ENCODE measurements around the gene BPIFB6. TPM values are rescaled to one million over a fixed set of nuclear protein-coding genes. Genes with fewer than 3 reads are reported as not detected.
A peak's percentile ranks its signal among the peaks of the same experiment; 100 is the strongest.

BPIFB6 gene
- polyA plus RNA-seq, 6 donors from 2014 or later, result not detected

DNA sequence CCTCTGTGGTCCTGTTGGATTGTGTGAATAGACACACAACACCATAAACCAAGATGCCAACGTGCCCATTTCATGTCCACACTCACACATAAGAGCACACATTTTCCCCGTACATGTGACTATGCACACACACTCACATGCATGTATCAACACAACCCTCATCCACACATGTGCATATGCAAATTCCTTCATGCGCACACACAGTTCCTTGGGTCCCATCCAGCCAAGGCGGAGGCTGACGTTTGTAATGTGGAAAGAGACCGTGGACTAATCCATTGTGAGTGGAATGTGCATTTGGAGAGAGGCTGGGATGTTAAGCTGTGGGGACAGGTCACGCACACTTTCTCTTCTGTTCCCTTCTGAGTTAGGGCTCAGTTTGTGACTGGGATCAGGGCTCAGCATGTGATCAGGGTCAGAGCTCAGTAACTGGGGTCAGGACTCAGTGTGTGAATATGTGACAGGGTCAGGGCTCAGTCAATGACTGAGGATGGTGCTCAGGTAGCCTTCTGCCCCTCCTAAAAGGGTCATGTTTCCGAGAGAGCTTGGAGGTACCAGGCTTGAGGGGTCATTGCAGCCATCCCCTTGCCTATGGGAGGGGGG, 24.6 kb upstream of the BPIFB6 start:
- no peak overlapping the region for H3K27ac Mint-ChIP-seq
- H3K27me3 Mint-ChIP-seq, result no peaks in the 10 kb centered on the region
- DNase-seq (no peak), ATAC-seq (ENCODE audit: low read depth in 2 of 2) (no peak)
- H3K9me3 Mint-ChIP-seq, result peaks cover 2 to 11% (median 3%) of the 10 kb centered on the region in 7 donors
- H3K4me3 Mint-ChIP-seq, result no peak overlapping the region
- H3K4me1 Mint-ChIP-seq, result no peaks in the 10 kb centered on the region
- peaks cover 4 to 9% of the 10 kb centered on the region in 2 donors for H3K36me3 Mint-ChIP-seq

DNA sequence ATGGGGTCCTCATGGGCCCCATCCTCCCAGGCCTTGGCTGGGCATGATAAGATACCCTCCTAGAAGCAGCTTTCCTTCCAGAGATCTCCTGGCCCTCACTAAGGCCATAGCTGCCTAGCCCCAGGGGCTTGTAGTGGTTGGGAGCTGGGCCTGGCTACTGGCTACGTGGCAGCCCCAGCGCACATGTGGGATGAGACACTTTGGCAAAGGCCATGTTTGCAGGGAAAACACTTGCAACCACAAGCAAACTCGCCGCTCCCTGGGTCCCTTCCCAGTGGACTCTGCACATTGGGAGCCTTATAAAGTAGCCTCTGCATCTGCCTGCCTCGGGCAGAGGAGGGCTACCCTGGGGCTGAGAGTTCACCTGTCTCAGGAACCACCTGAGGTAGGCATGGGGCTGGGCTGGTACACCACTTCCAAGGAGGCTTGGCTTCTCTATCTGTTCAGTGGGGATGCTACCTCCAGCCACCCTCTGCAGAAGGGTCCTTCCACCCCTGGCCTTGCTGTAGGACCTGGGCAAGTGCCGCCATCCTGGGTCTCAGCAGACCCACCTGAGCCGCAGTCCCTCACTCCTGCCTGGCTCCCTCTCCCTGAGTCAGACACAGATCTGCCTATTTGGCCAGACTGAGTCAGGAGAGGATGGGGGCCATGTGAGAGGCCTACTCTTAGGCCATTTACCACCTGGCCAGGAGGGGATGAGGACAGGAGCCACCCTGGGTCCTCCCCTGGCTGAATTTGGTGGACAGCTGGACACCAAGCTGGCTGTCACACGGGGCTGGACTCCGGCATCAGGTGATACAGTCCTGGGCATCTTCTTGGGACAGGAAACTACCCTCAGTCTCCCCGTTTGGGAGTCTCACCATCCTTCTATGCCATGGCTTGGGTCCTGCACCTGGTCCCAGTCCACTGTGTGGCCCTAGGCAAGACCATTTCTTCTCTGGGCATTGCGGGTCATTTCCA, 23.8 kb upstream of the BPIFB6 start, which contains the start of gene BPIFB2:
BPIFB2 (plus strand) TSS at position 329 of the 960 bp plus-strand sequence. CDS start 871 bp downstream, outside the sequence.
- DNase-seq, result no peak
- Mint-ChIP-seq H3K4me3 (no peak within 1 kb of the TSS), H3K27ac (peak within 1 kb of the TSS in 1 of 6 donors; percentile 53), H3K4me1 (no peaks in the 10 kb centered on the region), H3K9me3 (peaks cover 2 to 11% (median 3%) of the 10 kb centered on the region in 7 donors), H3K27me3 (no peaks in the 10 kb centered on the region), H3K36me3 (peaks cover 4 to 9% of the 10 kb centered on the region in 2 donors)
- no peak for ATAC-seq (ENCODE audit: low read depth in 2 of 2)

GRCh38 chr20:33008336-33009213, 22.9 kb upstream of the BPIFB6 start:
- Mint-ChIP-seq H3K9me3 (peaks cover 2 to 11% (median 3%) of the 10 kb centered on the region in 7 donors), H3K4me3 (no peak overlapping the region), H3K27me3 (peaks cover 0 to 2% (median 0%) of the 10 kb centered on the region in 3 donors), H3K36me3 (peaks cover 4 to 9% of the 10 kb centered on the region in 2 donors), H3K4me1 (no peaks in the 10 kb centered on the region), H3K27ac (peak overlapping the region in 2 of 6 donors; percentile 58 to 77)
- DNase-seq, result no peak
- no peak for ATAC-seq (ENCODE audit: low read depth in 2 of 2)

- peaks cover 0 to 11% (median 3%) of the 10 kb centered on the region in 7 donors for H3K9me3 Mint-ChIP-seq
- peaks cover 0 to 4% (median 0%) of the 10 kb centered on the region in 3 donors for H3K27me3 Mint-ChIP-seq
- DNase-seq (no peak), ATAC-seq (ENCODE audit: low read depth in 2 of 2) (peak in 1 of 2 donors; percentile 32)
- H3K4me3 Mint-ChIP-seq, result no peak overlapping the region
- peaks cover 4 to 9% of the 10 kb centered on the region in 2 donors for H3K36me3 Mint-ChIP-seq
- H3K27ac Mint-ChIP-seq, result peak overlapping the region in 3 of 6 donors; percentile 58 to 77 (median 68)
- no peaks in the 10 kb centered on the region for H3K4me1 Mint-ChIP-seq
Measured at GRCh38 chr20:33009214-33010132, 22.0 kb upstream of the BPIFB6 start.

GRCh38 chr20:33010133-33010504, 21.3 kb upstream of the BPIFB6 start:
- no peak for ATAC-seq (ENCODE audit: low read depth in 2 of 2)

DNA sequence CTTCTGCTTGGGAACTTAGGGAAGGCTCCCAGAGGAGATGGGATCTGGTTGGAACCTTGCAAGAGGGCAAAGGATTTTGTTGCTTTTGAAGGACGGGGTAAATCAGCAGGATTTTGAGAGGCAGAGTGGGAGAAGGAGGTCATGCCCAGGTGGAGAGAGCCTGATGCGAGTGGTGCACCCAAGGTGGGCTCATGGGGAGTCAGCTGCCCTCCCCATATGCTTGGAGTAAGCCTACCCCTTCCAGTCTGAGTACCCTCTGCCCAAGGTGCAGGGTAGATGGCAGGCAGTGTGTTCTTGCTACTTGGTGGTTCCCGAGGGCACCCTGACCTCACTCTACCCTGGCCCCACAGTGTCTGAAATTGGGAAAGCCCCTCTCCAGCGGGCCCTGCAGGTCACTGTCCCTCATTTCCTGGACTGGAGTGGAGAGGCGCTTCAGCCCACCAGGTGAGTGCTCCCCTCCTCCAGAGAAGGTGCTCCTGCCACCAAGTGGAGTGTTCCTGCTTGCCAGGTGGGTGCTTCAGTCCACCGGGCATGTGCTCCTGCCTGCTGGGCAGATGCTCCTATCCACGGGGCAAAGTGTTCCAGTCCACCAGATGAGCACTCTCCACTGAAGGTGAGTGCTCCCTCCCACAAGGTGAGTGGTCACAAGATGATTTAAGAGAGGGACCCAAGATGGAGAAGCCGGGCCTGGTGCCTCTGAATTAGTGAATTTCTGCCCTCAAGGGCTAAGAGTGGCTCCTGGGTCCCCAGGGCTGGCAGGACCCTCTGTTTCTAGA, 20.6 kb upstream of the BPIFB6 start:
- Mint-ChIP-seq H3K4me3 (no peak overlapping the region), H3K9me3 (no peaks in the 10 kb centered on the region), H3K27ac (peak overlapping the region in 1 of 6 donors; percentile 56), H3K4me1 (peaks cover 0 to 2% (median 0%) of the 10 kb centered on the region in 3 donors), H3K36me3 (no peaks in the 10 kb centered on the region), H3K27me3 (peaks cover 0 to 4% (median 0%) of the 10 kb centered on the region in 3 donors)
- ATAC-seq (ENCODE audit: low read depth in 2 of 2) (no peak), DNase-seq (no peak)

More at GRCh38 chr20:33010133-33010504, 21.3 kb upstream of the BPIFB6 start:
- peaks cover 0 to 6% (median 3%) of the 10 kb centered on the region in 7 donors for H3K9me3 Mint-ChIP-seq
- no peak overlapping the region for H3K4me3 Mint-ChIP-seq
- no peak for DNase-seq
- H3K4me1 Mint-ChIP-seq, result no peaks in the 10 kb centered on the region
- peaks cover 3 to 6% of the 10 kb centered on the region in 2 donors for H3K36me3 Mint-ChIP-seq
- H3K27me3 Mint-ChIP-seq, result peaks cover 0 to 4% (median 0%) of the 10 kb centered on the region in 3 donors
- no peak overlapping the region for H3K27ac Mint-ChIP-seq

DNA sequence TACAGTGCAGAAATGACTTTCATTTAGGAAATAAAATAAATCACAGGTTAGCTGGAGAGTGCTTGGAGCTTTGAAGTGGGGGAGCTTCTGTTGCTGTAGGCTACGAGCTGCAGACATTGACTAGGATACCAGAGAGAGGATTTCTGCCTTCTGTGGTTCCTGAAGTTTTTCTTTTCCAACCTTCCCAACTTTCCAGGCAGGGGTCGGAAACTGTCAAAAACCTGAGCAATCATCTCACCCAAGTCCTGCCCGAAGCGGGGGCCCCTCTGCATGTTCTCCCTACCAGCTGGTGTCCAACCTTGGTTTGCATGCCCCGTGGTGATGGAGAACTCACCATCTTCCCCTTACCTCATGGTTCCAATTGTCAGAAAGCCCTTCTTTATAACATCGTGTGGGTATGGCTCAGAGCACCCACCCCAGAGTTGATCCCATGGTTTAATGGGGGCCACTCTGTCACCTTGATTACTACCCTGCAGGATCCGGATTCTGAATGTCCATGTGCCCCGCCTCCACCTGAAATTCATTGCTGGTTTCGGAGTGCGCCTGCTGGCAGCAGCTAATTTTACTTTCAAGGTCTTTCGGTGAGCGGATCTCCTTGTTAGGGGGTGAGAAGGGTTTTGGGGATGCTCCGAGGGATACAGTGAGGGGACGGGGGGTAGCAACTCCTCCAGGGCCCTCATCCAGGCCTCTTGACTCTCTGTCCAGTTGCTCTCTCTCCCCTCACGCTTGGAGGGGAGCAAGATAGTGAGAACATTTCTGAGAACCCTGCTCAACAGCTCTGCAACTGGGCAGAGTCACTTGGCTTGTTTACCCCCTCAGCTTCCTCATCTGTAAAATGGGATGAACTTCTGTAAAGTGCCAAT, 18.9 kb upstream of the BPIFB6 start:
- ATAC-seq (ENCODE audit: low read depth in 2 of 2), result no peak

DNA sequence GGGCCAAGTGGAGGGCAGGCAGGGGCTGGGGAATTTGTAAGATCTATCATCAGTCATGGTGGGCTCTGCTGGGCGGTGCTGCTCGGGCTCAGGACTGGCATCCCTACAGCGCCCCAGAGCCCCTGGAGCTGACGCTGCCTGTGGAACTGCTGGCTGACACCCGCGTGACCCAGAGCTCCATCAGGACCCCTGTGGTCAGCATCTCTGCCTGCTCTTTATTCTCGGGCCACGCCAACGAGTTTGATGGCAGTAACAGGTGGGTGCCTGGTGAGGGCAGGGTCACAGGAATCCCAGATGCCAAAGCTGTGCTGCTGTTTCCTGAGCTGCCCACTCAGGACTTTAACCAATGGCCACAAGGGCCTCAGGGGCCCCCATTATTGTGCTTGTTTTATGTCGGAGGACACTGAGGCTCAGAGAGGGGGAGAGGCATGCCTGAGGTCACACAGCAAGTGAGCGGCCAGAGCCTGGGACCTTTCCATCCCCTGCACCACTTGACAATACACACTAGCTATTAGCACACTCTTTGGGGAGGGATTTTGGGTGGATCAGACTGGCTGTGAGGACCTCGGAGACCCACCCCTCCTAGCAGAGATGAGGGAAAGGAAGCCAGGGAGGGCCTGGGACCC, 17.6 kb upstream of the BPIFB6 start:
- ATAC-seq (ENCODE audit: low read depth in 2 of 2), result no peak
- H3K4me1 Mint-ChIP-seq, result peaks cover 0 to 4% (median 2%) of the 10 kb centered on the region in 3 donors
- H3K27ac Mint-ChIP-seq, result no peak overlapping the region
- no peak for DNase-seq
- no peak overlapping the region for H3K4me3 Mint-ChIP-seq
- no peaks in the 10 kb centered on the region for H3K36me3 Mint-ChIP-seq
- peaks cover 0 to 2% (median 0%) of the 10 kb centered on the region in 7 donors for H3K9me3 Mint-ChIP-seq
- peaks cover 0 to 14% (median 8%) of the 10 kb centered on the region in 3 donors for H3K27me3 Mint-ChIP-seq

More for the DNA sequence above, 18.9 kb upstream of the BPIFB6 start:
- peaks cover 0 to 4% (median 2%) of the 10 kb centered on the region in 3 donors for H3K4me1 Mint-ChIP-seq
- DNase-seq, result no peak
- no peak overlapping the region for H3K27ac Mint-ChIP-seq
- peaks cover 0 to 2% (median 0%) of the 10 kb centered on the region in 7 donors for H3K9me3 Mint-ChIP-seq
- H3K4me3 Mint-ChIP-seq, result no peak overlapping the region
- peaks cover 0 to 14% (median 8%) of the 10 kb centered on the region in 3 donors for H3K27me3 Mint-ChIP-seq
- H3K36me3 Mint-ChIP-seq, result no peaks in the 10 kb centered on the region

GRCh38 chr20:33014336-33015113, 16.9 kb upstream of the BPIFB6 start:
- peaks cover 0 to 14% (median 8%) of the 10 kb centered on the region in 3 donors for H3K27me3 Mint-ChIP-seq
- no peak for ATAC-seq (ENCODE audit: low read depth in 2 of 2)
- no peak overlapping the region for H3K4me3 Mint-ChIP-seq
- peaks cover 0 to 2% (median 0%) of the 10 kb centered on the region in 7 donors for H3K9me3 Mint-ChIP-seq
- no peaks in the 10 kb centered on the region for H3K36me3 Mint-ChIP-seq
- H3K4me1 Mint-ChIP-seq, result peaks cover 0 to 4% (median 2%) of the 10 kb centered on the region in 3 donors
- no peak overlapping the region for H3K27ac Mint-ChIP-seq
- no peak for DNase-seq

DNA sequence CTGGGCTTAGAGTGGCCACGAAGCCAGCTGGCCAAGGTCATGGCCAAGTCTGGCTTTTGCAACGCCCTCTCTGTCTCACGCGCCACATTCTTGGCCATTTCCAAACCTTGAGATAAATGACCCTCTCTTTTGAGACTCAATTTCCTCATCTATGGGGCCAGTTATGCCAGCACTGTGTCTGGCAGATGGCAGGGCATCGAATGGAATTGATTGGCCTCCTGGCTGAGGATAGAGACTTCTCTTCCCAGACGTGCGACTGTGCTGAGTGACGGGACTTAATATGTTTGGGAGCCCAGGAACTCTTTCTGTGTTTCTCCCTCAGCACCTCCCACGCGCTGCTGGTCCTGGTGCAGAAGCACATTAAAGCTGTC, 16.3 kb upstream of the BPIFB6 start:
- Mint-ChIP-seq H3K4me1 (peaks cover 0 to 4% (median 2%) of the 10 kb centered on the region in 3 donors), H3K27me3 (peaks cover 0 to 14% (median 8%) of the 10 kb centered on the region in 3 donors), H3K9me3 (peaks cover 0 to 3% (median 0%) of the 10 kb centered on the region in 7 donors), H3K36me3 (no peaks in the 10 kb centered on the region), H3K27ac (peak overlapping the region in 1 of 6 donors; percentile 66), H3K4me3 (no peak overlapping the region)
- DNase-seq (no peak), ATAC-seq (ENCODE audit: low read depth in 2 of 2) (no peak)

Data from naive B cell (primary cell).